Measurements from ENCODE around the gene GUF1. TPM values are rescaled to one million over a fixed set of nuclear protein-coding genes. Genes with fewer than 3 reads are reported as not detected.

Gene GUF1
- total and polyA plus RNA-seq, 10 of the 15 experiments (the other 5 are each of a cell fraction or from before 2014, with no cell fraction given): 5.8 to 37.1 (median 24.8) TPM

GRCh38 chr4:44725166-44725565 is 46.9 kb downstream of the GUF1 start:
- intact Hi-C loops (cut with micrococcal nuclease; ENCODE audit: unreplicated experiment) (no loop called here), in situ Hi-C loops (cut with MboI) (no loop called here)

More at GRCh38 chr4:44725166-44725565, 46.9 kb downstream of the GUF1 start:
- Histone ChIP-seq H3K79me2 (ENCODE audit: control insufficient read depth, insufficient read depth, low read length) (peaks cover 50% of the 10 kb centered on the region), H3K36me3 (ENCODE audit: control insufficient read depth in 2 of 2, insufficient read depth in 2 of 2, low read length in 1 of 2) (no peaks in the 10 kb centered on the region; a peak in 2 of 4 replicates), H3K4me3 (peak overlapping the region; percentile 92), H2AFZ (ENCODE audit: control insufficient read depth, low read depth, low read length) (peak overlapping the region; percentile 41), H3K9me3 (replicated peaks; ENCODE audit: control insufficient read depth, insufficient read depth, low read length) (no peaks in the 10 kb centered on the region), H3K27me3 (replicated peaks in 1 of 2; ENCODE audit: control insufficient read depth in 2 of 2, insufficient read depth in 2 of 2, low read length in 1 of 2) (no peaks in the 10 kb centered on the region), H3K4me1 (ENCODE audit: control insufficient read depth, insufficient read depth, low read length) (no peaks in the 10 kb centered on the region; the same call in 1 of the 2 replicates), H4K20me1 (ENCODE audit: control insufficient read depth, insufficient read depth) (no peaks in the 10 kb centered on the region), H3K4me2 (ENCODE audit: control insufficient read depth, insufficient read depth) (peak overlapping the region; percentile 87), H3K27ac (ENCODE audit: control insufficient read depth, insufficient read depth) (peak overlapping the region; percentile 90; the same call in 1 of the 2 replicates), H3K9ac (ENCODE audit: control insufficient read depth, insufficient read depth, low read length) (peak overlapping the region; percentile 89)
- SMC1A ChIA-PET (ENCODE audit: uncharacterized antibody, unreplicated experiment): interaction anchor here (2.0 kb wide), 1 partner anchor 46 kb away, joined by 9 read pairs; the partner anchor contains the start of gene GUF1
- DNase-seq (ENCODE audit: low read depth, low spot score): no peak
- CTCF ChIA-PET: interaction anchor here (1.2 kb wide), 1 partner anchor 8 kb away, joined by 3 read pairs; no protein-coding TSS in a partner anchor
- peak; percentile 2; the same call in 2 of the 3 replicates for ATAC-seq
- WGBS (ENCODE audit: insufficient coverage, insufficient replicate concordance, low lambda C conversion rate, missing lambda C conversion rate): 41% methylated on average over 6 of the region's 6 CpGs
- FAIRE-seq: no peak
- TF ChIP-seq EGR1 (IDR thresholded peaks at IDR 0.05; ENCODE audit: borderline replicate concordance in 1 of 2, low read depth in 2 of 2, low read length in 2 of 2): no peak
- no peak for TF ChIP-seq RB1 (IDR thresholded peaks at IDR 0.05; ENCODE audit: borderline replicate concordance)
- no peak for TF ChIP-seq CTCF (IDR thresholded peaks at IDR 0.05 in 2 of 3, conservative IDR thresholded peaks at IDR 0.05 in 1 of 3; ENCODE audit: control insufficient read depth in 2 of 3, extremely low read depth in 1 of 3, insufficient read depth in 1 of 3, low read depth in 3 of 3, low read length in 3 of 3)
- TF ChIP-seq BCL3 (IDR thresholded peaks at IDR 0.05; ENCODE audit: borderline replicate concordance, insufficient read depth, low read depth, low read length, poor library complexity, severe bottlenecking): no peak
- TF ChIP-seq CBX3 (IDR thresholded peaks at IDR 0.05; ENCODE audit: borderline replicate concordance, low read depth): no peak
- TF ChIP-seq RELA (IDR thresholded peaks at IDR 0.05; ENCODE audit: borderline replicate concordance, partially characterized antibody): no peak
- TF ChIP-seq HSF1 (IDR thresholded peaks at IDR 0.05; ENCODE audit: low read depth, low read length): no peak
- TF ChIP-seq ZBTB33 (IDR thresholded peaks at IDR 0.05): no peak
- no peak for TF ChIP-seq STAT1 (conservative IDR thresholded peaks at IDR 0.05)
- TF ChIP-seq ELK1 (IDR thresholded peaks at IDR 0.05; ENCODE audit: low read depth, low read length): no peak
- no TSS peak for BruUV-seq (replicated peaks)
- RAD21 ChIA-PET (ENCODE audit: unreplicated experiment): interaction anchor here (1.5 kb wide), 1 partner anchor 47 kb away, joined by 4 read pairs; the partner anchor contains the start of gene GUF1
- POLR2A ChIA-PET: interaction anchor here (1.1 to 1.2 kb wide), 2 partner anchors 18 to 48 kb away, joined by 3 read pairs; no protein-coding TSS in a partner anchor
